VCaP (cell line): Measurements from ENCODE around the gene SLC35F4.

Experiments
- H3K27ac ChIP-seq: fragments of 450-650 bp; 2 replicates; pipeline ENCODE4 v1.5.1; 2017
- CTCF ChIP-seq: fragments of 450-650 bp; conservative IDR thresholded peaks from 2 replicates; pipeline ENCODE4 v1.5.1; 2017; ENCODE audit warnings: mild to moderate bottlenecking, moderate library complexity

The SLC35F4 gene

GRCh38 chr14:57659052-57659451 is 206.8 kb downstream of the SLC35F4 start:
- TF ChIP-seq CTCF, result no peak
- H3K27ac ChIP-seq, result no peak overlapping the region

- no peak for TF ChIP-seq CTCF
- H3K27ac ChIP-seq, result no peak overlapping the region
Observed at GRCh38 chr14:57657487-57657886, 208.4 kb downstream of the SLC35F4 start.

- TF ChIP-seq CTCF, result no peak
- H3K27ac ChIP-seq, result no peak overlapping the region
Observed at GRCh38 chr14:57656853-57657252, 209.0 kb downstream of the SLC35F4 start.

GRCh38 chr14:57652769-57653168 is 213.1 kb downstream of the SLC35F4 start:
- no peak overlapping the region for H3K27ac ChIP-seq
- no peak for TF ChIP-seq CTCF

- TF ChIP-seq CTCF, result no peak
- no peak overlapping the region for H3K27ac ChIP-seq
Observed at GRCh38 chr14:57641776-57642175, 224.1 kb downstream of the SLC35F4 start.

GRCh38 chr14:57640036-57640435 is 225.9 kb downstream of the SLC35F4 start:
- H3K27ac ChIP-seq, result no peak overlapping the region
- no peak for TF ChIP-seq CTCF

- no peak for TF ChIP-seq CTCF
- H3K27ac ChIP-seq, result no peak overlapping the region
Observed at GRCh38 chr14:57637901-57638300, 228.0 kb downstream of the SLC35F4 start.

- no peak overlapping the region for H3K27ac ChIP-seq
- TF ChIP-seq CTCF, result no peak
Observed at GRCh38 chr14:57634335-57634734, 231.6 kb downstream of the SLC35F4 start.
